Stimulated activated CD4-positive, alpha-beta T cell treated with anti-CD3 and anti-CD28 coated beads, TNF-alpha, amount 100 ng/mL, for 4 hours (primary cell): ENCODE results near the gene COL4A6.

ENCODE experiments used
- DNase-seq, 3 experiments: peaks; one replicate each; pipeline ENCODE4 v3.0.0-alpha.2; 2020; ENCODE audit warnings: low read depth in 3 of 3

COL4A6 gene

GRCh38 chrX:108159028-108159670 is 279.1 kb downstream of the COL4A6 start:
- DNase-seq: no peak

- DNase-seq: no peak
Observed at GRCh38 chrX:108157628-108158027, 280.6 kb downstream of the COL4A6 start.

- no peak for DNase-seq
Observed at GRCh38 chrX:108156934-108157466, 281.2 kb downstream of the COL4A6 start.

GRCh38 chrX:108156082-108156481 is 282.1 kb downstream of the COL4A6 start:
- DNase-seq: no peak

GRCh38 chrX:108148524-108148923 is 289.7 kb downstream of the COL4A6 start:
- DNase-seq: no peak

GRCh38 chrX:108138814-108139702 is 299.2 kb downstream of the COL4A6 start:
- no peak for DNase-seq

GRCh38 chrX:108134724-108135123 is 303.5 kb downstream of the COL4A6 start:
- DNase-seq: no peak

GRCh38 chrX:108132876-108133275 is 305.3 kb downstream of the COL4A6 start:
- no peak for DNase-seq

GRCh38 chrX:108132034-108132433 is 306.2 kb downstream of the COL4A6 start:
- DNase-seq: no peak

GRCh38 chrX:108131471-108131870 is 306.8 kb downstream of the COL4A6 start:
- DNase-seq: no peak

- no peak for DNase-seq
Observed at GRCh38 chrX:108130889-108131288, 307.3 kb downstream of the COL4A6 start.

- no peak for DNase-seq
Observed at GRCh38 chrX:108127152-108127551, 311.1 kb downstream of the COL4A6 start.

GRCh38 chrX:108126661-108127060 is 311.6 kb downstream of the COL4A6 start:
- DNase-seq: no peak

GRCh38 chrX:108123591-108124366 is 314.4 kb downstream of the COL4A6 start:
- no peak for DNase-seq

GRCh38 chrX:108122748-108123147 is 315.5 kb downstream of the COL4A6 start:
- DNase-seq: no peak

- no peak for DNase-seq
Observed at GRCh38 chrX:108121291-108121690, 316.9 kb downstream of the COL4A6 start.

GRCh38 chrX:108117988-108118387 is 320.2 kb downstream of the COL4A6 start:
- DNase-seq: no peak

GRCh38 chrX:108114541-108114940 is 323.7 kb downstream of the COL4A6 start:
- no peak for DNase-seq
